Endothelial cell of umbilical vein (primary cell): ENCODE measurements around the gene UBE4B. TPM values are rescaled to one million over a fixed set of nuclear protein-coding genes. Genes with fewer than 3 reads are reported as not detected.

Source experiments
- BruUV-seq: library from RNA; stranded (reverse); fragments of 400-500 nt; replicated peaks from 2 replicates; lab custom pipeline; 2021; lab: Mats Ljungman, UMichigan
- CTCF ChIA-PET: fragments of 300-600, 350-600 bp; sonication (Branson Sonifier 250); formaldehyde crosslinking; loops from one replicate; lab custom pipeline; 2021; ENCODE audit warnings: antibody characterized with exemption, inconsistent platforms; lab: Charles Lee
- POLR2A ChIA-PET: fragments of 300-600, 350-600 bp; sonication (Branson Sonifier 250); formaldehyde crosslinking; loops from one replicate; lab custom pipeline; 2021; ENCODE audit warnings: antibody characterized with exemption, inconsistent platforms; lab: Charles Lee
- DNase-seq: peaks from one replicate; pipeline ENCODE4 v3.0.0-alpha.2; 2011; ENCODE audit warnings: low read depth, low spot score
- FAIRE-seq: peaks from 2 replicates; lab custom pipeline; 2011; peaks lifted over from hg19 to GRCh38; lab: Jason Lieb, UNC
- H2AFZ ChIP-seq: 2 replicates; pipeline ENCODE4 v1.6.0; 2012; ENCODE audit warnings: low read depth, low read length, control low read depth, inconsistent platforms
- H3K27ac ChIP-seq: 2 replicates; pipeline ENCODE4 v1.5.1; 2011; ENCODE audit warnings: low read depth, mild to moderate bottlenecking, control low read depth, low read length, moderate library complexity; ENCODE audit not compliant: insufficient read depth
- H3K27me3 ChIP-seq, 2 experiments: 2 replicates each; pipeline versions ENCODE4 v1.6.0 to v1.6.1; 2011; ENCODE audit warnings: low read length in 2 of 2, mixed read lengths in 1 of 2; ENCODE audit not compliant: control insufficient read depth in 2 of 2, insufficient read depth in 2 of 2
- H3K36me3 ChIP-seq, 2 experiments: 2 replicates in 1 of 2; 3 replicates in 1 of 2; pipeline ENCODE4 v1.5.1; 2011; ENCODE audit warnings: low read length in 2 of 2, mild to moderate bottlenecking in 1 of 2, moderate library complexity in 1 of 2; ENCODE audit not compliant: control insufficient read depth in 2 of 2, insufficient read depth in 2 of 2; ENCODE audit errors: extremely low read depth in 1 of 2
- H3K4me1 ChIP-seq: 3 replicates; pipeline ENCODE4 v1.5.1; 2011; ENCODE audit warnings: mild to moderate bottlenecking, low read length; ENCODE audit not compliant: control insufficient read depth, insufficient read depth; ENCODE audit errors: extremely low read depth
- H3K4me2 ChIP-seq: 2 replicates; pipeline ENCODE4 v1.6.1; 2011; ENCODE audit warnings: low read length, control low read depth, mixed read lengths; ENCODE audit not compliant: insufficient read depth
- H3K4me3 ChIP-seq, 3 experiments: fragments of 200-600 bp in 1 of 3; sonication (generic), shearing (Covaris generic) in 1 of 3; replicated peaks in 1 of 3; 2 replicates each; pipeline ENCODE4 v1.5.1; 2011 to 2016; ENCODE audit warnings: control low read depth in 3 of 3, low read length in 3 of 3, mild to moderate bottlenecking in 2 of 3, inconsistent platforms in 1 of 3, low read depth in 1 of 3, moderate library complexity in 1 of 3; ENCODE audit not compliant: insufficient read depth in 1 of 3
- H3K79me2 ChIP-seq: 2 replicates; pipeline ENCODE4 v1.6.0; 2012; ENCODE audit warnings: low read length, inconsistent platforms; ENCODE audit not compliant: control insufficient read depth, insufficient read depth
- H3K9ac ChIP-seq: replicated peaks from 2 replicates; pipeline ENCODE3; 2011; ENCODE audit warnings: low read length, control low read depth; ENCODE audit not compliant: insufficient read depth; ENCODE audit errors: extremely low read depth
- H3K9me1 ChIP-seq: replicated peaks from 3 replicates; pipeline ENCODE4 v1.6.0; 2011; ENCODE audit warnings: mild to moderate bottlenecking, low read length; ENCODE audit not compliant: control insufficient read depth, insufficient read depth; ENCODE audit errors: extremely low read depth
- H3K9me3 ChIP-seq: replicated peaks from 2 replicates; pipeline ENCODE4 v1.5.1; 2012; ENCODE audit warnings: low read length, inconsistent platforms; ENCODE audit not compliant: control insufficient read depth, insufficient read depth
- H4K20me1 ChIP-seq: replicated peaks from 2 replicates; pipeline ENCODE3; 2011; ENCODE audit warnings: mild to moderate bottlenecking, low read length; ENCODE audit not compliant: control insufficient read depth, insufficient read depth; ENCODE audit errors: extremely low read depth
- CTCF ChIP-seq, 2 donors: IDR thresholded peaks; 1 replicate in 1 of 2; 2 replicates in 1 of 2; pipeline ENCODE4 v1.5.1; 2011; ENCODE audit warnings: low read length in 2 of 2, mild to moderate bottlenecking in 2 of 2, moderate library complexity in 2 of 2, control low read depth in 1 of 2, inconsistent platforms in 1 of 2, low read depth in 1 of 2; ENCODE audit not compliant: insufficient read depth in 1 of 2; ENCODE audit errors: extremely low read depth in 1 of 2
- EZH2 ChIP-seq: IDR thresholded peaks from 2 replicates; pipeline ENCODE4 v1.6.1; 2012; ENCODE audit warnings: borderline replicate concordance, low read depth, mild to moderate bottlenecking, moderate library complexity, low read length, inconsistent platforms; ENCODE audit not compliant: severe bottlenecking
- FOS ChIP-seq: IDR thresholded peaks from 2 replicates; pipeline ENCODE4 v1.6.1; 2011; ENCODE audit warnings: mild to moderate bottlenecking, low read length, moderate library complexity, borderline replicate concordance; ENCODE audit not compliant: insufficient read depth
- GATA2 ChIP-seq: IDR thresholded peaks from 2 replicates; pipeline ENCODE4 v1.7.0; 2011; ENCODE audit warnings: low read depth, mild to moderate bottlenecking, moderate library complexity, mixed read lengths, low read length; ENCODE audit not compliant: insufficient read length, insufficient read depth
- JUN ChIP-seq: IDR thresholded peaks from 2 replicates; pipeline ENCODE4 v1.6.1; 2011; ENCODE audit warnings: borderline replicate concordance, low read depth; ENCODE audit not compliant: insufficient read length, insufficient read depth
- MAX ChIP-seq: IDR thresholded peaks from 2 replicates; pipeline ENCODE4 v1.6.1; 2011; ENCODE audit not compliant: insufficient read depth, insufficient read length
- MYC ChIP-seq: IDR thresholded peaks from one replicate; pipeline ENCODE4 v1.6.1; 2011; ENCODE audit warnings: mild to moderate bottlenecking, low read depth, low read length
- POLR2A ChIP-seq: IDR thresholded peaks from 2 replicates; pipeline ENCODE4 v1.6.1; 2012; ENCODE audit warnings: low read depth, mild to moderate bottlenecking, control low read depth, low read length
- POLR2AphosphoS5 ChIP-seq: IDR thresholded peaks from 2 replicates; pipeline ENCODE4 v1.6.1; 2012; ENCODE audit warnings: low read depth, mild to moderate bottlenecking, control low read depth, low read length, moderate library complexity; ENCODE audit not compliant: insufficient read depth
- dilution Hi-C: fragments of 300-500 bp; cut with MboI; formaldehyde crosslinking; loops from one replicate; pipeline ENCODE4 v1.15.0; 2019; ENCODE audit warnings: low sequenced_read_pairs; ENCODE audit not compliant: extremely low pct_ligation_motif_present
- intact Hi-C: fragments of 100-400 bp; cut with micrococcal nuclease; formaldehyde crosslinking; loops from one replicate; pipeline ENCODE4 v1.10.0; 2022
- polyA plus RNA-seq, 4 experiments: library from polyadenylated mRNA; depleted of rRNA in 3 of 4; stranded (reverse) in 3 of 4; unstranded in 1 of 4; fragments of >200 nt; gene quantifications; 2 replicates each; pipeline versions ENCODE4 v1.2.1 to v1.2.3, GENCODE V29; 2011 to 2012; ENCODE audit warnings: missing spikeins in 1 of 4
- total RNA-seq: library from RNA; stranded (reverse); gene quantifications from 2 replicates; pipeline ENCODE4 v1.2.3, GENCODE V29; 2021

The UBE4B gene
- total and polyA plus RNA-seq, 2 donors (not counting 3 experiments of a cell fraction or from before 2014, with no cell fraction given), result 17.8 to 54.5 TPM

- FAIRE-seq, result no peak
- Histone ChIP-seq H3K9ac (peak overlapping the region; percentile 94), H3K4me1 (peaks cover 15% of the 10 kb centered on the region), H3K36me3 (no peaks in the 10 kb centered on the region), H2AFZ (peak overlapping the region; percentile 52), H3K4me2 (peak overlapping the region; percentile 71), H3K27me3 (no peaks in the 10 kb centered on the region), H3K9me1 (no peaks in the 10 kb centered on the region), H3K9me3 (no peaks in the 10 kb centered on the region), H3K79me2 (peaks cover 29% of the 10 kb centered on the region), H3K4me3 (peak overlapping the region; percentile 46 to 63 (median 56)), H3K27ac (peak overlapping the region; percentile 79), H4K20me1 (no peaks in the 10 kb centered on the region)
- intact Hi-C loops, result no loop called here
- ChIA-PET POLR2A (interaction anchor here (1.1 to 1.3 kb wide), 2 partner anchors 16 to 56 kb away, joined by 3 read pairs; no protein-coding TSS in a partner anchor), CTCF (interaction anchor here (0.6 to 2.5 kb wide), 47 partner anchors 9 to 301 kb away, joined by 3 to 24 read pairs (median 5); partner anchors contain the start of genes CENPS and CTNNBIP1)
- dilution Hi-C loops, result no loop called here
- DNase-seq, result no peak
- TF ChIP-seq FOS, result no peak
- TF ChIP-seq MYC, result no peak
- BruUV-seq, result no TSS peak
Measured at GRCh38 chr1:10209590-10209904, 176.8 kb downstream of the UBE4B start.

- Histone ChIP-seq H2AFZ (peak within 1 kb of the TSS; percentile 79), H3K4me3 (peak within 1 kb of the TSS; percentile 68 to 83 (median 79)), H3K27ac (peak within 1 kb of the TSS; percentile 87), H3K9me3 (no peaks in the 10 kb centered on the region), H3K4me2 (peak within 1 kb of the TSS; percentile 76), H3K79me2 (peaks cover 33% of the 10 kb centered on the region), H3K4me1 (peaks cover 15% of the 10 kb centered on the region), H4K20me1 (no peaks in the 10 kb centered on the region), H3K9ac (peak within 1 kb of the TSS; percentile 98), H3K36me3 (no peaks in the 10 kb centered on the region), H3K27me3 (no peaks in the 10 kb centered on the region), H3K9me1 (no peaks in the 10 kb centered on the region)
- peak; percentile 84 for TF ChIP-seq POLR2AphosphoS5
- no peak for TF ChIP-seq MYC
- TF ChIP-seq CTCF (IDR thresholded peaks at IDR 0.05; ENCODE audit: extremely low read depth in 1 of 2, insufficient read depth in 1 of 2, low read depth in 1 of 2, low read length in 2 of 2), result peak; percentile 98 to 99
- peak; percentile 55 for TF ChIP-seq POLR2A
- TF ChIP-seq GATA2, result no peak
- TF ChIP-seq EZH2, result no peak
- peak; percentile 20 for TF ChIP-seq JUN
- TF ChIP-seq FOS, result peak; percentile 16
- TF ChIP-seq MAX, result no peak
- DNase-seq, result peak; percentile 98
- FAIRE-seq, result peak; percentile 95
- intact Hi-C loops, result loop anchor here (1.0 to 5.0 kb wide), 6 partner anchors 21 to 267 kb away; partner anchors contain the start of genes LZIC, NMNAT1 and UBE4B
- POLR2A ChIA-PET, result interaction anchor here (0.5 to 1.3 kb wide), 6 partner anchors 9 to 599 kb away, joined by 3 to 4 read pairs (median 3); no protein-coding TSS in a partner anchor
- dilution Hi-C loops, result no loop called here
- CTCF ChIA-PET, result interaction anchor here (0.6 to 2.5 kb wide), 52 partner anchors 9 to 584 kb away, joined by 3 to 24 read pairs (median 5); partner anchors contain the start of genes CENPS and CTNNBIP1
- TSS peak; percentile 71 for BruUV-seq
Measured at GRCh38 chr1:10209905-10210810, 177.4 kb downstream of the UBE4B start, which contains the start of gene KIF1B. Gene KIF1B (plus strand): TSS chr1:10210570. CDS start chr1:10232329, 21,759 bp downstream.
